HG02852 (cell line): ENCODE data around the gene TRIM43.
"Not testable (repeated sequence)": the region's sequence is repeated elsewhere in the genome, so short reads cannot be mapped to it uniquely, and the experiment has no call there.

Experiments used
- ATAC-seq: cut with Tn5 transposase; IDR thresholded peaks from one replicate; pipeline ENCODE4 v1.9.1; 2021; ENCODE audit warnings: mild to moderate bottlenecking, moderate library complexity; ENCODE audit not compliant: unreplicated experiment

The TRIM43 gene

DNA sequence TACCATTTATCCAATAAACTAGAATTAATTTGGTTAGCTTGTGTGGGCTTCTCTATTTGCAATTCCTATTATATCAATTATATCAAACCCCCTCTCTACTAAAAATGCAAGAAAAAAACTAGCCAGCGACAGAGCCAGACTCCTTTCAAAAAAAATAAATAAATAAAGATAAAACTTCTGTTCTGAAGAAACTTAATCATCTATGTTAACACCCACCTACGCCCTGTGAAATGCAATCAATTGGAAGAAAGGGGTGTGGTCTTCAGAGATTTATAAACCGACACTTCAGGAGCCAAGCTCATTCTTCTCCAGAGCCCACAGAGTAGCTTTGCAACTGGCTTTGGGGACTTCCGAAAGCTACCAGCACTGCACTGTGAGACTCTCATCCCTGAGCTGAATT is at the start of gene TRIM43:
Gene TRIM43 (plus strand): TSS at position 301 of the 400 bp plus-strand sequence. CDS start 2,023 bp downstream, outside the sequence.
- not testable (repeated sequence) for ATAC-seq

DNA sequence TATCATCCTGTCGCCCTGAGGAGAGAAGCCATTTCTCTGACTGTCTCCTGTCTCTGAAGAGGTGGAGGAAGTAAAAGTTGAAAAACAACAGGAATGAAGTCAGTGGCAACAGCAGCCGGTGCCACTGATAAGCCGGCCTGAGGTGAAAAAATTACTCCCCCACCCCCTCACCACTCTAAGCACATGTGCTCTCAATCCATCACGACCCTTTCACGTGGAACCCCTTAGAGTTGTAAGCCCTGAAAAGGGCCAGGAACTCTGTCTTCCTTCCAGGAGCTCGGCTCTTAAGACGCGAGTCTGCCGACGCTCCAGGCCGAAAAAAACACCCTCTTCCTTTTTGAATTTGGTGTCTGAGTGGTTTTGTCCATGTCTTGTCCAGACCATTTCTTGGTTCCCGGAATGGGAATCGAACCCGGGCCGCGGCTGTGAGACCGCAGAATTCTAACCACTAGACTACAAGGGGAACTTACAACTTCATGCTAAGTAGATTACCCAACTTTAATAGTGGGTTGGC is 40.7 kb upstream of the TRIM43 start:
- ATAC-seq: no peak

GRCh38 chr2:95552911-95553310 is 38.9 kb upstream of the TRIM43 start:
- no peak for ATAC-seq

- ATAC-seq: no peak
These were observed 22.6 kb upstream of the TRIM43 start for GRCh38 chr2:95569170-95569569.

- ATAC-seq: no peak
These were observed 17.9 kb upstream of the TRIM43 start for GRCh38 chr2:95573866-95574265.

DNA sequence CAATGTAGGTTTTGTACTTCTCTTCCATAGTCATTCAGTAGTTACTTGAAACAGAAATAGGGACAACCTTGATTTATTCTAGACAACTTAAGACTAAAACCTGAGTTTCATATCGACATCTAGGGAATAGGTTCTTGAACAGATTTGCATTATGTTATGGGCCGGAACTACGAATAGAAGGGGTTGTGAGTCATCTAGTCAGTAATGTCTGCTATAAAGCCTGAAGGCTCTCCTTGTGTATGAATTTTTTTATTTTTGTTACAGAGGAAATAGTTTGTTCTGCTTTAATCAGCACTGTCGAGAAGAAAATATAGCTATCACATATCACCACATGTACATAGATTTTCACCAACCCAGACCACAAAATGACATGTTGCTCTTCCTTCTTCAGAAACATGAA is 17.3 kb upstream of the TRIM43 start:
- ATAC-seq: no peak

- ATAC-seq: no peak
These were observed 15.9 kb upstream of the TRIM43 start for GRCh38 chr2:95575857-95576256.

DNA sequence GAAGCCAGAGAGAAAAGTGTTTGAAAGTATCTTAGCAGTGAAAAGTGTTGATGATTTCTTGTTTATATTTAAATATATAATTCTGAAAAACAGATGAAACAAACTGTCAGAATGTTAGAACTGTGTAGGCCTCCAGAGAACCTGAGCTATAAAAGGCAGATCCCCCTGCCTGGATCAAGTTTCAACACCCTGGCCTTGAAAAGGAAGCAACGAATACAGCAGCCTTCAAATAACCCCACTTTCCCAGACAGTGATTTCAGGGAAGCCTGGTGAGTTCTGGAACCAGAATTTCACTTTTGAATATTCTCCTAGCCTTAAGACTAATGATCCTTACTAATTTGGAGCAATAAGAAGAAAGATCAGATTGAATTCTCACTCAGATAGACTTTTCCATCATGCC is 13.3 kb upstream of the TRIM43 start:
- ATAC-seq: no peak

DNA sequence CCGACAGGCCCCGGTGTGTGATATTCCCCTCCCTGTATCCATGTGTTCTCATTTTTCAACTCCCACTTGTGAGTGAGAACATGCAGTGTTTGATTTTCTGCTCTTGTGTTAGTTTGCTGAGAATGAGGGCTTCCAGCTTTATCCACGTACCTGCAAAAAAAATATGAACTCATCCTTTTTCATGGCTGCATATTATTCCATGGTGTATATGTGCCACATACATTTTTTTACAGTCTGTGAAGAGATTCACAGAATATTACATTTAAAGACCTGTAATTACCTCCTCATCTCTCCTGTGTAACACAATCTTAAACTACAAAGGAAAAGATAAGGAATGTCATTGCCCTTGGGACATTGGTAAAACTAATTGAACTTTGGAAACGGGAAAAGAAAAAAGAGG is 8.3 kb upstream of the TRIM43 start:
- not testable (repeated sequence) for ATAC-seq

- not testable (repeated sequence) for ATAC-seq
These were observed 7.5 kb upstream of the TRIM43 start for GRCh38 chr2:95584321-95584720.

GRCh38 chr2:95589777-95590536 is 1.8 kb upstream of the TRIM43 start:
- not testable (repeated sequence) for ATAC-seq

- ATAC-seq: not testable (repeated sequence)
These were observed 1.2 kb downstream of the TRIM43 start for GRCh38 chr2:95592973-95593372.

DNA sequence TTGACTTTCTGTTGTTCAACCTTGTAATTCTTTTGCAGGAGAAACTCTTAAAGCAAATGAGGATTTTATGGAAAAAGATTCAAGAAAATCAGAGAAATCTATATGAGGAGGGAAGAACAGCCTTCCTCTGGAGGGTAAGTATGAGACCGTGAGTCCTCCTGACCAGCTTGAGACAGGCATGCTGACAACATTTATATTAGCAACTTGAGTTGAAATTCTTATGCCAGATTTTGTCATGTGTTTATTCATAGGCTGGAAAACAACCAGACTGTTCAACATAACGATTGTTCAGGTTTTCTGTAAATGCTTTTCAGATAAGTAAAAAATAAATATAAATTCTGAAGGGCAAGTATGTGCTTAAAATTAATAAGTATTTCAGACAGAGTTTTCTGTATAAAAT is 3.2 kb downstream of the TRIM43 start:
- not testable (repeated sequence) for ATAC-seq

DNA sequence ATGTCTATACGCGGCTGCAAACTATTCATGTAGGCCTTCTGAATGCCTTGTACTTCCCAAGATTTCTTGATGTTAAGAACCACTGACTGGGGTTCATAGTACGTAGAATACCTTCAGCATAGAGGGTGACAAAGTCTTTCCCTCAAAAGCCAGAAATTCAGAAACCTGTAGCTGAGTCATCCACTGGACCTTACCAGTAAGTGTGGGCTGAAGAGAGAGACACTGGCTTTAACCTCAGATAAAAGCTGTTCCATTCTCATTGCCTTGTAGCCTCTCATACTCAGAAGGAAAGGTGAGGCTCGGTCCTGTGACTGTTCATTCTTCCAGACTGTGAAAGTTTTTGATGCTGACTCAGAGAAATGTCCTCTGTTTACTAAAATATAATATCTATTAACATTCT is 9.5 kb downstream of the TRIM43 start:
- ATAC-seq: not testable (repeated sequence)

DNA sequence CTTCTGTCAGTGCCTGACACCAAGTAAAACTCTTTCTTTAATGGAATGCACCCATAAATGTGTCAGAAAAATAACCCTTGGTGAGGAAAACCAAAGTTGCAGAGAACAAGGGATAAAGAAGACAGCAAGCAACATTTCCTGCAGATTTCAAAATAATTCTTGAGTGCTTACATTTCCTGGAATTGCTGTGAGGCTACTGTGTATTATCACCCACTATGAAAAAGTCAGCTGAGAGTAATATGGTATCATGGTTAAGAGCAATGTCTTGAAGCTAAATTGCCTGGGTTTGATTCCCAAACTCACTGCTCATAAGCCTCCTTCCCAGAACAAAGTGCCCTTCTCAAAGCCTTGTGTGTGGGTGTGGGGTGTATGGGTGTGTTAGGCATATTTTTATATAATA is 10.3 kb downstream of the TRIM43 start:
- not testable (repeated sequence) for ATAC-seq

GRCh38 chr2:95608356-95608755 is 16.6 kb downstream of the TRIM43 start:
- ATAC-seq: not testable (repeated sequence)

DNA sequence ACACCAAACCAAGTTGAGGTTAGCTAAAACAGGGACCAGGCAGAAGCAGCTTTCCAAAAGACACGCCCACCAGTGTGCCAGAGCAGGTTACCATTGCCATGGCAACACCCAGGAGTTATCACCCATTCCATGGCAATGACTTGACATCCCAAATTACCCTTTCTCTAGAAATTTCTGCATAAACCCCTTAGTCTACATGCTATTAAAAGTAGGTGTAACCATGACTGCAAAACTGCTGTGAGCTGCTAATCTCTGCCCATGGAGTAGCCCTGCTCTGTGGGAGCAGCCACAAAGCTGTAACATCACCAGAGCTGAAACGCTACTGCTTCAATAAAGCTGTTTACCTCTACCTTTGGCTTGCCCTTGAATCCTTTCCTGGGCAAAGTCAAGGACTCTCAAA is 18.0 kb downstream of the TRIM43 start:
- not testable (repeated sequence) for ATAC-seq

DNA sequence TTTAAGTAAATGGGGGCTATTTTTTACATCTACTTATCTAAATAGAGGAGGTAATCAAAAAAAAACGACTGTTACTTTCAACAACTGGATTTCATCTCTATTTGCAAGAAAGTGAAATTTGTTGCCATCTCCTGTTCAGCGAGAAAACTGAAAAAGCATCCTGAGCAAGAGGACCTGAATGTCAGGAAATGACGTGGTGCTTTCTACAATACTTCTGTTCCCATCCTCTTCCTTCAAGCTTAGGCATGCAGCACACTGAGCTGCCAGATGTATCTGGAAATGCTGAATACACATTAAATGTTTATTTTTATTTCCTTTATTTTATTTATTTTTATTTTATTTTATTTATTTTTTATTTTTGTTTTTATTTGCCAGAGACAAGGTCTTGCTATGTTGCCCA is 21.2 kb downstream of the TRIM43 start:
- not testable (repeated sequence) for ATAC-seq

GRCh38 chr2:95622728-95623127 is 30.9 kb downstream of the TRIM43 start:
- ATAC-seq: not testable (repeated sequence)

DNA sequence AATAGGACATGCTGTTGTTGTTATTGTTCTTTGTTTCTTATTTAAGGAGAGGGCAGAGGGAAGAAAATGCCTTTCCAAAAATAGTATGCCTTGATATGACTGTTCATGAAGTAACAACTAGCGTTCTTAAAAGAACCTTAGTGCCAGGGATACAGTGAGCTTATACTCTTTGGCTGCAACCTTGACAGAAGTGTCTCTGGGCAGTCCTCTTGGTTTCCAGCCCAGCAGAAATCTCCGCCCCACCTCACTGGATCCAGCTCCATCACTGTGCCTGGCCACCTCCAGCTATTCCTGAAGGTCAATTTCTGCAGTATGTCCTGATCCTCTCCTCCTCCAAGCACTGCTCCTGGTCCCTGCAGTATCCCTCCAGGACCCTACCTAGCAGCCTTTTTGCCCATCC is 39.2 kb downstream of the TRIM43 start:
- not testable (repeated sequence) for ATAC-seq

DNA sequence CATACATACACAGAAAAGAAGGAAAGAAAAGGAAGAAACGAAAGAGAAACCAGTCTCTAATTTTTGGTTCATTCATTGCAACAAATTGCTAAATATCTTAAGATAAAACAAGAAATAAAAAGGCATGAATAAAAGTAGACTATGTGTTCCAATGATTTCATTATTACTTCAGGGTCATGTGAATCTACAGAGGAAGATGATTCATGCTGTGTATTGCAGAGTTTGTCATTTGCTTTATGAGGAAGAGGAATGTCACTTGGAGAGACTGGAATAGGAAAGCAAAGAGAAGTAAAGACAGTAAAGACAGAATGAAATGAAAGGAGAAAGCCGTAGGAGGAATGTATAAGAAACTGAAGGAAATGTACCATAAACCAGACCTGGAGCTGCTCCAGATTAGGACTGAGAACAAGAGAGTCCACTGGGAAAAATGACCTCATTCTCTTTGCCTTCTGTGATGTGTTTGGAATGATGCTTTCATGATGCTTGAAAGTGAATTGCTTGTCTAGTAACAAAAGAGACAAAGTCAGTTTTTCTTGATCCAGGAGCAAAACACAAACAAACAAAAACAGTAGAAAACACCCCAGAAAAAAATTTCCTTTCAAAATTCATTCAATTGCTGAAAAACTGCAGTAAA is 41.9 kb downstream of the TRIM43 start:
- ATAC-seq: not testable (repeated sequence)
